ENCODE results near the gene EXOC3.

- TF ChIP-seq CTCF (conservative IDR thresholded peaks at IDR 0.05) (no peak), EZH2 (IDR thresholded peaks at IDR 0.05; ENCODE audit: low read depth) (no peak)
Measured at GRCh38 chr5:415928-416635, 26.9 kb upstream of the EXOC3 start.

Data from PC-9 (cell line).